Hematopoietic multipotent progenitor cell treated with erythropoietin and hydrocortisone succinate and interleukin-3 and kit ligand, for 4 days (in vitro differentiated cells): ENCODE results near the gene GALNTL6.
A peak's percentile ranks its signal among the peaks of the same experiment; 100 is the strongest.

ENCODE experiments used
- DNase-seq: peaks from one replicate; pipeline ENCODE4 v3.0.0-alpha.2; 2015

The GALNTL6 gene

GRCh38 chr4:172125443-172125842 is 312.2 kb downstream of the GALNTL6 start:
- DNase-seq = peak; percentile 50

GRCh38 chr4:172127168-172127567 is 314.0 kb downstream of the GALNTL6 start:
- no peak for DNase-seq

GRCh38 chr4:172129593-172129992 is 316.4 kb downstream of the GALNTL6 start:
- DNase-seq = no peak

GRCh38 chr4:172134521-172134920 is 321.3 kb downstream of the GALNTL6 start:
- DNase-seq = no peak

GRCh38 chr4:172141025-172141424 is 327.8 kb downstream of the GALNTL6 start:
- no peak for DNase-seq

GRCh38 chr4:172142281-172142741 is 329.1 kb downstream of the GALNTL6 start:
- peak; percentile 53 for DNase-seq

- DNase-seq = peak; percentile 81
Observed at GRCh38 chr4:172143605-172144314, 330.6 kb downstream of the GALNTL6 start.

GRCh38 chr4:172147687-172148086 is 334.5 kb downstream of the GALNTL6 start:
- DNase-seq = peak; percentile 52

- no peak for DNase-seq
Observed at GRCh38 chr4:172149329-172149728, 336.1 kb downstream of the GALNTL6 start.

GRCh38 chr4:172152284-172152683 is 339.1 kb downstream of the GALNTL6 start:
- no peak for DNase-seq

- DNase-seq = peak; percentile 71
Observed at GRCh38 chr4:172153719-172154118, 340.5 kb downstream of the GALNTL6 start.

GRCh38 chr4:172155838-172156345 is 342.7 kb downstream of the GALNTL6 start:
- peak; percentile 54 for DNase-seq

- DNase-seq = no peak
Observed at GRCh38 chr4:172157946-172158345, 344.7 kb downstream of the GALNTL6 start.

- no peak for DNase-seq
Observed at GRCh38 chr4:172163215-172163614, 350.0 kb downstream of the GALNTL6 start.

- no peak for DNase-seq
Observed at GRCh38 chr4:172168888-172169287, 355.7 kb downstream of the GALNTL6 start.

- no peak for DNase-seq
Observed at GRCh38 chr4:172169871-172170270, 356.7 kb downstream of the GALNTL6 start.

- DNase-seq = no peak
Observed at GRCh38 chr4:172173206-172173605, 360.0 kb downstream of the GALNTL6 start.

- no peak for DNase-seq
Observed at GRCh38 chr4:172177382-172177781, 364.2 kb downstream of the GALNTL6 start.

GRCh38 chr4:172188248-172188988 is 375.2 kb downstream of the GALNTL6 start:
- no peak for DNase-seq

- peak; percentile 68 for DNase-seq
Observed at GRCh38 chr4:172202480-172203076, 389.4 kb downstream of the GALNTL6 start.

- peak; percentile 14 for DNase-seq
Observed at GRCh38 chr4:172207258-172207657, 394.1 kb downstream of the GALNTL6 start.

- DNase-seq = no peak
Observed at GRCh38 chr4:172207886-172208285, 394.7 kb downstream of the GALNTL6 start.

- DNase-seq = peak; percentile 33
Observed at GRCh38 chr4:172220679-172221078, 407.5 kb downstream of the GALNTL6 start.

- no peak for DNase-seq
Observed at GRCh38 chr4:172225457-172225856, 412.3 kb downstream of the GALNTL6 start.
